Measurements from ENCODE around the gene PITPNC1.

Gene PITPNC1

GRCh38 chr17:67602974-67603373 is 225.9 kb downstream of the PITPNC1 start:
- in situ Hi-C loops (cut with HindIII; ENCODE audit: low pct_unique_long_range_greater_than_20kb, low sequenced_read_pairs): no loop called here
- peak; percentile 65 to 78 for DNase-seq (ENCODE audit: low read depth in 1 of 2, low spot score in 1 of 2)
- TF ChIP-seq JUND (IDR thresholded peaks at IDR 0.05; ENCODE audit: low read depth): no peak

GRCh38 chr17:67605256-67605912 is 228.3 kb downstream of the PITPNC1 start:
- no peak for DNase-seq (ENCODE audit: low read depth in 1 of 2, low spot score in 1 of 2)
- in situ Hi-C loops (cut with HindIII; ENCODE audit: low pct_unique_long_range_greater_than_20kb, low sequenced_read_pairs): no loop called here
- TF ChIP-seq JUND (IDR thresholded peaks at IDR 0.05; ENCODE audit: low read depth): no peak

- no peak for TF ChIP-seq JUND (IDR thresholded peaks at IDR 0.05; ENCODE audit: low read depth)
- in situ Hi-C loops (cut with HindIII; ENCODE audit: low pct_unique_long_range_greater_than_20kb, low sequenced_read_pairs): no loop called here
- no peak for DNase-seq (ENCODE audit: low read depth in 1 of 2, low spot score in 1 of 2)
Measured at GRCh38 chr17:67606471-67606870, 229.4 kb downstream of the PITPNC1 start.

GRCh38 chr17:67606896-67607604 is 230.0 kb downstream of the PITPNC1 start:
- DNase-seq (ENCODE audit: low read depth in 1 of 2, low spot score in 1 of 2): no peak
- in situ Hi-C loops (cut with HindIII; ENCODE audit: low pct_unique_long_range_greater_than_20kb, low sequenced_read_pairs): no loop called here
- TF ChIP-seq JUND (IDR thresholded peaks at IDR 0.05; ENCODE audit: low read depth): no peak

- in situ Hi-C loops (cut with HindIII; ENCODE audit: low pct_unique_long_range_greater_than_20kb, low sequenced_read_pairs): no loop called here
- no peak for DNase-seq (ENCODE audit: low read depth in 1 of 2, low spot score in 1 of 2)
- no peak for TF ChIP-seq JUND (IDR thresholded peaks at IDR 0.05; ENCODE audit: low read depth)
Measured at GRCh38 chr17:67610061-67610460, 233.0 kb downstream of the PITPNC1 start.

GRCh38 chr17:67613961-67614360 is 236.9 kb downstream of the PITPNC1 start:
- no peak for DNase-seq (ENCODE audit: low read depth in 1 of 2, low spot score in 1 of 2)
- TF ChIP-seq JUND (IDR thresholded peaks at IDR 0.05; ENCODE audit: low read depth): no peak
- in situ Hi-C loops (cut with HindIII; ENCODE audit: low pct_unique_long_range_greater_than_20kb, low sequenced_read_pairs): no loop called here

GRCh38 chr17:67615011-67615561 is 238.0 kb downstream of the PITPNC1 start:
- TF ChIP-seq JUND (IDR thresholded peaks at IDR 0.05; ENCODE audit: low read depth): no peak
- in situ Hi-C loops (cut with HindIII; ENCODE audit: low pct_unique_long_range_greater_than_20kb, low sequenced_read_pairs): no loop called here
- DNase-seq (ENCODE audit: low read depth in 1 of 2, low spot score in 1 of 2): no peak

GRCh38 chr17:67615736-67616135 is 238.7 kb downstream of the PITPNC1 start:
- in situ Hi-C loops (cut with HindIII; ENCODE audit: low pct_unique_long_range_greater_than_20kb, low sequenced_read_pairs): no loop called here
- no peak for DNase-seq (ENCODE audit: low read depth in 1 of 2, low spot score in 1 of 2)
- no peak for TF ChIP-seq JUND (IDR thresholded peaks at IDR 0.05; ENCODE audit: low read depth)

- TF ChIP-seq JUND (IDR thresholded peaks at IDR 0.05; ENCODE audit: low read depth): no peak
- in situ Hi-C loops (cut with HindIII; ENCODE audit: low pct_unique_long_range_greater_than_20kb, low sequenced_read_pairs): no loop called here
Measured at GRCh38 chr17:67617304-67617899, 240.3 kb downstream of the PITPNC1 start.

GRCh38 chr17:67619555-67619954 is 242.5 kb downstream of the PITPNC1 start:
- in situ Hi-C loops (cut with HindIII; ENCODE audit: low pct_unique_long_range_greater_than_20kb, low sequenced_read_pairs): no loop called here
- TF ChIP-seq JUND (IDR thresholded peaks at IDR 0.05; ENCODE audit: low read depth): no peak
- no peak for DNase-seq (ENCODE audit: low read depth in 1 of 2, low spot score in 1 of 2)

More at GRCh38 chr17:67617304-67617899, 240.3 kb downstream of the PITPNC1 start:
- no peak for DNase-seq (ENCODE audit: low read depth in 1 of 2, low spot score in 1 of 2)

- TF ChIP-seq JUND (IDR thresholded peaks at IDR 0.05; ENCODE audit: low read depth): no peak
- in situ Hi-C loops (cut with HindIII; ENCODE audit: low pct_unique_long_range_greater_than_20kb, low sequenced_read_pairs): no loop called here
- no peak for DNase-seq (ENCODE audit: low read depth in 1 of 2, low spot score in 1 of 2)
Measured at GRCh38 chr17:67620088-67620487, 243.0 kb downstream of the PITPNC1 start.

- TF ChIP-seq JUND (IDR thresholded peaks at IDR 0.05; ENCODE audit: low read depth): no peak
- DNase-seq (ENCODE audit: low read depth in 1 of 2, low spot score in 1 of 2): no peak
- in situ Hi-C loops (cut with HindIII; ENCODE audit: low pct_unique_long_range_greater_than_20kb, low sequenced_read_pairs): no loop called here
Measured at GRCh38 chr17:67620636-67621035, 243.6 kb downstream of the PITPNC1 start.

GRCh38 chr17:67623767-67624166 is 246.7 kb downstream of the PITPNC1 start:
- in situ Hi-C loops (cut with HindIII; ENCODE audit: low pct_unique_long_range_greater_than_20kb, low sequenced_read_pairs): no loop called here
- DNase-seq (ENCODE audit: low read depth in 1 of 2, low spot score in 1 of 2): no peak
- no peak for TF ChIP-seq JUND (IDR thresholded peaks at IDR 0.05; ENCODE audit: low read depth)

Measured in T47D (cell line).